NB4 (cell line): ENCODE results near the gene AMZ1.

ENCODE experiments used
- CTCF ChIP-seq: IDR thresholded peaks from one replicate; pipeline ENCODE4 v1.5.1; 2012; ENCODE audit warnings: low read depth, low read length
- MAX ChIP-seq: IDR thresholded peaks from 2 replicates; pipeline ENCODE4 v1.6.1; 2011; ENCODE audit warnings: low read depth, low read length
- POLR2A ChIP-seq: IDR thresholded peaks from 2 replicates; pipeline ENCODE4 v1.6.1; 2011; ENCODE audit warnings: mild to moderate bottlenecking; ENCODE audit not compliant: insufficient read length; ENCODE audit errors: extremely low read depth

- no peak for TF ChIP-seq CTCF
- no peak for TF ChIP-seq MAX
- no peak for TF ChIP-seq POLR2A
Measured at GRCh38 chr7:2691011-2691707, 3.2 kb downstream of the AMZ1 start.
